HG03135 (cell line): ENCODE data around the gene AIG1.
"Not testable (repeated sequence)": the region's sequence is repeated elsewhere in the genome, so short reads cannot be mapped to it uniquely, and the experiment has no call there.

Experiments
- ATAC-seq: cut with Tn5 transposase; IDR thresholded peaks from one replicate; pipeline ENCODE4 v1.9.1; 2021; ENCODE audit warnings: mild to moderate bottlenecking, moderate library complexity; ENCODE audit not compliant: unreplicated experiment

Gene AIG1

DNA sequence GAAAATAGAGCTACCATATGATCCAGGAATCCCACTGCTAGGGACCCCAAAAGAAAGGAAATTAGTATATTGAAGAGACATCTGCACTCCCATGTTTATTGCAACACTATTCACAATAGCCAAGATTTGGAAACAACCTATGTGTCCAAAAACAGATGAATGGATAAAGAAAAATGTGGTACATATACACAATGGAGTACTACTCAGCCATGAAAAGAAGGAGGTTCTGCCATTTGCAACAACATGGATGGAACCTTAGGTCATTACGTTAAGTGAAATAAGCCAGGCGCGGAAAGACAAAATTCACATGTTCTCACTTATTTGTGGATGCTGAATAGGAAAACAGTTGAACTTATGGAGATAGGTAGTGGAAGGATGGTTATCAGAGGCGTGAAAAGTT is 252.5 kb downstream of the AIG1 start:
- no peak for ATAC-seq

DNA sequence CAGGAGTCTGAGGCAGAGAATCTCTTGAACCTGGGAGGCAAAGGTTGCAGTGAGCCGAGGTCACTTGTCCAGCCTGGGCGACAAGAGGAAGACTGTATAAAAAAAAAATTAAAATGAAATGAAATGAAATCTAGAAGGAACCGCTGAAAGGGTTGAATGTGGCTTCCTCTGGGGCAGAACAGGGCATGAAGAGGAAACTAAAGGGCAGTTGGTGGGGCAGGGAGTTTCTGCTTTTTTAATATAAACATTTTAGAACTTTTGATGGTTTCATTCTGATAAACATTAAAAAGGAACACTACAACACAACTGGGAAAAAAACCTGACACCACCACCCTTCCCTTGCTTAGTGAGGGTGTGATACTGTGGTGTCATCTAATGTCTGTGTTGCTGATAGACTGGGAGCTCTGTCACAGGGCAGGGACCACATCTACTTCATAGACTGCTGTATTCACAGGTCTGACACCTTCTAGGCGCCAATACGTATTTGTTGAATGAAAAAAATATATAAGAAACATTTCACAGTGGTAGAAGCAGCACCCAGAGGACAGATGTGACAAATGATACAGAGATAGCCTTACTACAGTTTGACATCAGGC is 260.9 kb downstream of the AIG1 start:
- no peak for ATAC-seq

DNA sequence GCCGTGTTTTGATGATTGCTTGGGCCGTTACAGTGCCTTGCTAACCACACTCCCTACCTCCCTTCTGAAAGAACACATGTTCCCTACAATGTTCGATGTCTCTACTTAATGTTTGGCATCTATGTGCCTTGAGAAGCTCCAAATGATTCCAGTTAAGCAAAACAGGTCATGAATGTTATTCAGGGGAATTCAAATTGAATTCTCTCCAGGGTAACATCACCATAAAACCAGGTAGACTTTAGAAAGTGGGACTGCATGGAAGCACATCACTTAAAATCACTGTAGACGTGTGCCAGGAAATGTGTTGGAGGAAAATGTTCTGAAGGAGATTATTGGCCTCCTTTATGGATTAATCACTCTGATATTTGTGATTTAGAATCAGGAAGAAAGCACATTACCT is 261.7 kb downstream of the AIG1 start:
- ATAC-seq, result no peak

DNA sequence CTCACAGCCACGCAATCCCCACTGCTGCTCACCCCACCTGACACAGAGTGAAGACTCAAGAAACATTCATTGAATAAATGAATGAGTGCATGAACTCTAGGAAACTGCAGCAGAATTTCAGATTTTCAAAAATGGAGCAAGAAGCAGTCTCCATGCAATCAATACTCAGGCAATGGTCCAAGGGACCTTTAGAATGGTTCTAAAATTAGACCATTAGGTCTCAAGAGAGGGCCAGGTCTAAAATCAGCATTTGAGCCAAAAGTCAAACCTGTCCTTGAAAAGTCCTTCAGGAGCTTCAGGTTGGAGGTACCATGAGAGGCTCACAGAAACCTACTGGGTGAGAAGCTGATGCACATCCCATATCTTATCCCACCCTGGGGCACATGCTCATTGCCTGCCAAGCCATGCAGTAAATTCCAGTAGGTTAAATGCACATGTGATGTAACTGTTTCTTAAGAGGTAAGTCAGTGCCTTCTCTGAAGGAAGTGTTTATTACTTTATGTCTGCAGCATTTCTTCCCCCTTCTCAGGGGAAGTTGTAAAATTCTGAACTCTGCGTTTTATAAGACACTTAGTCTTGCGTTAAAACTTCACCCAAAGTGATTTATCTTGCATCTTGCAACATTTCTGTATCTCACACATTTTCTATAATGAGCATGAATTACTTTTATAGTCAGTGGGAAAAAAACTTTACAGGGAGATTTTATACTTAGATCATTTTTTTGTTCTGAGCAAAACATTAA is 263.2 kb downstream of the AIG1 start:
- no peak for ATAC-seq

DNA sequence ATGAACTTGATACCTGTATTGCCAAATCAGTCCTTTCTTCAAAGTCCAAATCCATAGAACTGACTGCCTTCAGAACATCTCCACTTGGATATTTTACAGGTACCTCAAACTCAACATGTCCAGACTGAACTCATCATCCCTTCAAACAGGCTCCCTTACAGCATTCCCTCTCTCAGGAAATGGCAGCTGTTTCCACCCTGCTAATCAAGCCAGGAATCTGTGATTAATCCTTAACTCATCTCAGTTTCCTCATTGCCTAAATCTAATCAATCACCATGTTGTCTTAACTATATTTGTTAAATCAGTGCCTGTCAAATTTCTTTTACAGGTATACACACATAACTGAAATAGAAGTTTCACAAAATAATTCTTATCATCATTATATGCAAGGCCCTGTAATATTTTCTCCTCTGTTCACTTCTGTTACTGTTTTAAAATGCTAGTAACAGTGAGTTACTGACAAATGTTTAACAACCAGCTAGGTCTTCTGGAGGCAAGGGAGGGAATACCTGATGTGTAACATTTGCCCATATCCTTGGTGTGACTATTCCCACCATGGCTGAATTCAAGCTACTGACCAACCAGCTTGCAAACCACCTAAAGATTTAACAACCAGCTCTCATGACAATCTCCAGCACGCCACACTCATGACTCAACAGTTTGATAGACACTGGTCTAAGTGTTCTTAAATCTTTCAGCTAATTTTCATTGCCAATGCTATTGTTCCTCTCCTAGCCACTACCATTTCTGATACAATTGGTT is 264.9 kb downstream of the AIG1 start:
- ATAC-seq, result no peak

DNA sequence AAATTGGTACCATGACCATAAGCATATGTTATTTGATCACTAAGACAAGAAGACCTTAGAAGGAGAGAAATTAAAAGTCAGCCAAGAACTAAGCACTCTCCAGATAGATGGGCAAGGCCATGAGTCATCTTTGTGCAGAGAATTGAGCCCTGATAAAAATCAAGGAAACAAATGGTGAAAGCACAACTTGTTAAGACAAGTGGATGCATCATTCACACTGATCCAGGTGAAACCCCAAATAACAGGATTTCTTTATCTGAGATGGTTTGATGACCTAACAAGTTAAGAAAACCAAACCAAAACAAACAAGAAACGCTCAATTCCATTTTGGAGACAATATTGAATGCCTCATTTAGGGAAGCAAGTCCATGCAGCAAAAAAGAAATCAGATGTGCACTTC is 268.2 kb downstream of the AIG1 start:
- ATAC-seq, result no peak

DNA sequence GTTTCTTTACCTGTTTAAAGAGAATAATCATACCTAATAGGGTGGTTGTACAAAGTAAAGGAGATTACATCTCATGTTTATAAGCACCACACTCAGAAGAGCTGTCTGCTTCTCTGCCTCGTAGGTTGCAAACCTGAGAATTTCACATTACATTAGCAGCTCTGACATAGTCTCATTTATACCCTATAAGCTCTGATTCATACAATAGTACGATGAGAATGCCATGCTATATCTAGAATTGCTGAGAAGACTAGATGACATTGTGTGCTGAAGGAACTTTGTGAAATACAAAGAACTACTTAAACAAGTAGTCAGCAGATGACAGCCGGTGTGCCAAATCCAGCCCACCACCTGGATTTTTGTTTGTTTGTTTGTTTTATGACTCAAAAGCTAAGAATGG is 268.6 kb downstream of the AIG1 start:
- ATAC-seq, result no peak

DNA sequence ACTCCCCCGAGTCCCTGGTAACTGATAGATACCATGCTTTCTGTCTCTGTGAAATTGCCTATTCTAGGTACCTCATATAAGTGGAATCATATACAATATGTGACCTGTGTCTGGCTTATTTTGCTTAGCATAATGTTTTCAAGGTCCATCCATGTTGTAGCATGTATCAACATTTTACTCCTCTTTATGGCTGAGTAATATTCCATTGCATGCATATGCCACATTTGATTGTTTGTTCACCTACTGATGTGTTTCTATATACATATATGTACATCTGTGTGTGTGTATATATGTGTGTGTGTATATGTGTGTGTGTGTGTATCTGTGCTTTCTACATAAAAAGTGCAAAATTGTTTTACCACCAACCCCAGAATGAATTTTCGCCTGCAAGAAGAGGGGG is 270.7 kb downstream of the AIG1 start:
- no peak for ATAC-seq

DNA sequence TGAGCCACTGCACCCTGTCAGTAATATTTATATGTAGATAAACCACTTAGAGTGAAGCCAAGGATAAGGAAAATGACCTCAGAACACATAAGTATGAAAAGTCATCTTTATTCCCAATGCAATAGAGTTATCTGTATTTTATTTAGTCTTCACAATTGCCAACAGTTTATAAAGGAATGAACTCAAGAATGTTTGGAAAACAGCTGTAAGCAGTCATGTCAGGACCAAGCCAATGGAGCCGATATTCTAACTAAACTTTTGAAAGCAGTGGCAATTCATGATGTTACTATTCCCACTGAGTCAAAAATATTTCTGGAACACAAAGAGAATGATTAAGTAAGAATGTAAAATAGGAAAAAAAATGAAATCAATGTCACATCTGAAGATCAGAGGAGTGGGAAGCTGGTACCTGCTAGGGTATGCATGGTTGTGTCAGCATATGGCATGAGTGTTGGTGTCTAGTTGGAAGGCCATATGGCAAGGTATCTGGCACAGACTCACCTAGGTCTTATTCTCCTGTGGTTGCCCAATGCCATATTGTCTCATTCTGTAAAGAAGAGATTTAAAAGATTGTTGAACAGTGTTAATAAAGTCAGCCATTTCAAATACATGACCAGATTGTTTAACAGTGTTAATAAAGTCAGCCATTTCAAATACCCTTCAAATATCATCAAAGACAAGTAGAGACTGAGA is 271.6 kb downstream of the AIG1 start:
- ATAC-seq, result no peak

DNA sequence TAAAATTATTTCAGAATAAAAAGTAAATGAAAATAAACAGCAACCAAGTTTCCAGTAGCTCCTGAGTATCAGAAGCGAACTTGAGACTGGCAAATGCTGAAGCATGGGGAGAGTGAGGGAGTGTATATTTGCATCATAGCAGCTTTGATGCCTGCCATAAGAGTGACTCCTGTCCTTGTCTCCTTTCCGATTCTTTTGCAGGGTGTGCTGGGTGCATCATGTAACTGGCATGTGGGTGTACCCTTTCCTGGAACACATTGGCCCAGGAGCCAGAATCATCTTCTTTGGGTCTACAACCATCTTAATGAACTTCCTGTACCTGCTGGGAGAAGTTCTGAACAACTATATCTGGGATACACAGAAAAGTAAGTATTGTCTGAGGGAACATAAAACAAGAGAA is 272.4 kb downstream of the AIG1 start:
- ATAC-seq, result no peak

DNA sequence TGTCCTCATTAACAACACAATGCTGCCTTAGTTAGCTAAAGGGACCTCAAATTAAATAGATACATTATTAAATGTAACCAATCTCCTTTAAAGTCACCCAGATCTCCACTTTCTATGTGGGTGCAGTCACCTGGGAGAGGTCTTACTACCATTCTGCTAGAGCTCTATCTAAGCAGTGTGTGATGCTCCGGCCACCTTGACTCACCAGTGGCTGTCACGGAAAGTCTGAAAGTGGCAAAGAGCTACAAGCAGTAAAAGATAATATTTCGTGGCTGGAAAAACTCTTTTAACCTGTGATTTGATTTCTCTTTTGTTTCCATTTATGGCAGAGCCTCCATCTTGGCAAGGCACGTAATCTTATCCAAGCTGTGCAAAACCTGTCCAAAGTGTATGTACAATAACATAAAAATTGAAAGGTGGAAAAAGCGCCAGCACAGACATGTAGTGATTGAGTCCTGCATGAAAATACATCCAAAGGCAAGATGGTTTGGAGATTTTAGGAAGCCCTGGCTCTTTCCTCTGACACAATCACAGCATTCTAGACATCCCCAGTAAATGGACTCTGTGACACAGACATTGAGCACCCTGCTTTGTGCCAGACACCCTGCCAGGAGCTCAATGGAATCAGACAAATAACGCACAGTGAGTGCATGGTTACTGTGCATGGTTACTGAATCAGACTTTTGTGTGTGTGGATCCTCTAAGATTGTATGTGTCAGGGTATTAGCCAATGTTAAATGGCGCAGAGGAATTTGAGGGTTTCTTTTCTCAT is 273.2 kb downstream of the AIG1 start:
- ATAC-seq, result no peak

DNA sequence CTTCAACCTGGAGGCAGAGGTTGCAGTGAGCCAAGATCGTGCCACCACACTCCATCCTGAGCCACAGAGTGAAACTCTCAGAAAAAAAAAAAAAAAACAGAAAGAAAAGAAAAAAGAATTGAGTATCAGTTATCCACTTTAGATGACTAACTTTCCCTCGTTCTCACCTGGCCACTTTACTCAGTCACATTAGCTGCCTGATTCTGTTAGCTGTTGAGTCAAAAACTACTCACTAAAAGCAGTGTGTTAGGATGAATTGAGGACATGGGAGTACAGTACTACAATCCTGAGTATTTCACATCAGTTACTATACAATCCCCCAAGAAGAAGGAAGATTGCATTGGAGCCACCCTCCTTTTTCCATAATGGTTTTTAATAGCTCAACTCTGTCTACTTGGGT is 275.2 kb downstream of the AIG1 start:
- no peak for ATAC-seq

DNA sequence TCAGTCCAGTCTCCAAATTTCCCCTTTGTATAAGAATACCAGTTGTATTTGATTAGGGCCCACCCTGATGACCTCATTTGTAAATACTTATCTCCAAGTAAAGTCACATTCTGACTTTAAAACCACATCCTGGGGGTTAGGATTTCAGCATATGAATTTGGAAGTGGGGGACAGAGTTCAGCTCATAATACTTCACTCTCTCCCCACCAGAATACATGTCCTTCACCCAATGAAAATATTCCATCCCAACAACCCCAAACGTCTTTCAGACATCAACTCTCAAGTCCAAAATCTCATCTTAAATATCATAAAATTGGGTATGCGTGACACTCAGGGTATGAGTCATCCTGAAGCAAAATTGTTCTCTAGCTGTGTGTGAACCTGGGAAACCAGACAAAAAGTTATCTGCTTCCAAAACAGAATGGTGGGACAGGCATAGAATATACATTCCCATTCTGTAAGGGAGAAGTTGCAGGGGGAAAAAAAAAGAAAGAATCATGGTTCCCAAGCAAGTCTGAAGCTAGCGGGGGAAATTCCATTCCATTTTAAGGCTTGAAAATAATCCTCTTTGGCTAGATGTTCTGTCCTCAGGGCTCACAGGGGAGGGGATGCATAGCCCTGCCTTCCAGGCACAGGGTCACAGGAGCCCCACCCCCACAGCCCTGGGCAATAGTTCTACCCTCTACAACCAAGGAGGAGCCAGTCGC is 275.9 kb downstream of the AIG1 start:
- no peak for ATAC-seq

DNA sequence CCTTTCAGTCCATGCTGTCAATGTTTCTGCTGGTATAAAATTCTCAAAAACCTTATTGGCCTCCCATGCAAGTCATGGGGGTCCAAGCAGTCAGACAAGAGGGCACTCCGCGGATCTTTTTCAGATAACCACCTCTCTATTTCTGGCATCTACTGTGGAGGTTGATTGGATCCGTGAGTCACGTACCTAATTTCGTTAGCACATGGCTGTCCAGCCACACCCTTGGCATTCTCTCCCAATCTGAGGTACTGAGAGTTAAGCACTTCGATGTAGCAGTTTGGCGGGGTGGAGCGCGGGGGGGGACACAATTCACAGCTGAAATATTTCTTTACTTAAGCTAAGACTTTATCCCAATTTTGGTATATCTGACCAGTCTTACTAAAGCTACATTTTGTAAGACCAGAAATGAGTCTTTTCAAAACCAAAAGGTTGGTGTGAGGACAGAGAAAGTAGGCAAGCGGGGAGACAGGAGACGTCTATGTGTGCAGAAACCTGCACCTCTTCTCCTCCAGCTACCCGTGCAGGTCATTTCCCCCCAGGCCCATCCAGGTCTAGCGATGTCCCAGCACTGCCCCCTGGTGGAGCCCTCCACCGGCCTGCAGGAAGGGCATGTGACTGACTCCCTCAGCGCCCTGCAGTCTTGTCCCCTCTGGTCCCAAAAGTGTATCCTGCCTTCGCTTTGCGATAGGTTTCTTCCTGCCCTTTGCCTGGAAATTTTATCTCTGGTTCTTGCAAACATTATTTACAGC is 276.7 kb downstream of the AIG1 start:
- ATAC-seq, result no peak

DNA sequence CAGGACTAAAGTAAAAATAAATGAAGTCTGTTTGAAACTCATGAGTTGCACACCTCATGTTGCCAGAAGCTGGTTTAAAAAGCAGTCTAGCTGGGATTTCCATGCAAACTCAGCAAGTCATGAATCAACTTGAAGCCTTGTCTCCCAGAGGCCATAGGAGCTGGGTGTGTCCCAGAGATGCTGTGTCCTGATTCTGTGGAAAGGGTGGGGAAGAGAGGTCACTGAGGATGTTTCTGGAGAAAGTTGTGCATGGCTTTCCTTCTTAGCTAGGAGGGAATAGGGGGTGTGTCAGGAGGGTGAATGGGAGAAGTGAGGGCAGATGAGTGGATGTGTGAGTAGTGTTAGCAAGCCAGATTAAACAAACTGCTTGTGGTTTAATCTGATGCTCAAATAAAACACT is 278.5 kb downstream of the AIG1 start:
- ATAC-seq, result no peak

DNA sequence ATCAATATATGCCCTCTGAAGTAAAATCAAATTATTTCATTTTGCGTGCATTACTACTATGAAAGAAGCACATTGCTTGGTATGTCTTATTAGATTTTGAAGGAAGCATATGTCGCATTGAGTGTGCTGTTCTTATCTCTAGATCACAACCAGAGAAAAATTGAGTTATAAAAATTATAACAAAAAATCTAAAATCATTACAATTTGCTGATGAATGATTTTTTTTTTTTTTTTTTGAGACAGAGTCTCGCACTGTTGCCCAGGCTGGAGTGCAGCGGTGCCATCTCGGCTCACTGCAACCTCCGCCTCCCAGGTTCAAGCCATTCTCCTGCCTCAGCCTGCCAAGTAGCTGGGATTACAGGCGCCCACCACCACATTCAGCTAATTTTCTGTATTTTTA is 284.8 kb downstream of the AIG1 start:
- not testable (repeated sequence) for ATAC-seq

DNA sequence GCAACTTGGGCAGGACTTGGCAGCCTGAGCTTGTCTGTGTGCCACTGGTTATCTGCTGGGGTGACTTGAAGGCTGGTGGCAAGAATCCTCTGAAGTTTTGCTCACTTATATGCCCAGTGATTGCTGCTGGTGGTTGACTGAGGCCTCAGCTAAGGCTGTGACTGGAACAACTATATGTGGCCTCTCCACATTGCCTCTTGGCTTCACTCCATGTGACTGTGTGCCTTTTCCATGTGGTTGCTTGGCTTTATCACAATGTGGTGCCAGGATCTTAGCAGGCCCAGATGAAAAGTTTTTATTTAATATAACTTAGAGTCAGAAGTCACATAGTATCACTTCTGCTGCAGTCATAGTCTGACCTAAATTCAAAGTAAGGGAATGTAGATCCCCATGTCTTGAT is 285.3 kb downstream of the AIG1 start:
- no peak for ATAC-seq

DNA sequence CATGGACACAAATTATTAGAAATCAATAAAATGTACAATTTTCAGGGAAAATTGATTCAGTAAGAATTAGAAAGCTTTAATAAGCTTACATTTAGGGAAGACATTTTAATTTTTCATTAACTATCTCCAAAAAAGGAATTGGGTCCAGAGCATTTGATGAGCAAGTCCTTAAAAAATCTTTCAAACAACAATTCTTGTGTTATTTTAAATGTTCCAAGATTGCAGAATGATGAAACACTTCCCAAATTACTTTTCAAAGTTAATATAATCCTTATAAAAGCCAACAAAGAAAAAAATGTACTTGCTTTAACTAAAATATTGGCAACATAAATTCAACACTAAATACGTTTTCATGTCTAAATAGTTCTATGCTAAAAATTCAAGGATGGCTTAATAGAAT is 287.8 kb downstream of the AIG1 start:
- ATAC-seq, result no peak

DNA sequence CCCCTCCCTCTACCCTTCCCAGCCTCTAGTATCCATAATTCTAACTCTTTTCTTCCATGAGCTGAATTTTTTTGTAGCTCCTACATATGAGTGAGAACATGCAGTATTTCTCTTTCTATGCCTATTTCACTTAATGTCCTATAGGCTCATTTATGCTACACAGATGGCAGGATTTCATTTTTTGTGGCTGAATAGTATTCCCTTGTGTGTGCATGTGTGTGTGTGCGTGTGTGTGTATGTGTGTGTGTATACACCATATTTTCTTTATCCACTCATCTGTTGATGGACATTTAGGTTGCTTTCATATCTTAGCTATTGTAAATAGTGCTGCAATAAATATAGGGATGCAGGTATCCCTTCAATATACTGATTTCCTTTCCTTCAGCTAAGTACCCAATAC is 288.8 kb downstream of the AIG1 start:
- ATAC-seq, result no peak
